GM18951 (cell line): ENCODE results near the gene MYL11.

Experiments
- POLR2A ChIP-seq: IDR thresholded peaks from 4 replicates; pipeline ENCODE4 v1.6.1; 2011; ENCODE audit warnings: mild to moderate bottlenecking; ENCODE audit not compliant: insufficient read length, insufficient read depth; ENCODE audit errors: extremely low read depth
- in situ Hi-C: fragments of 300-500 bp; cut with MboI; formaldehyde crosslinking; loops from one replicate; pipeline ENCODE4 v1.12.0; 2022; ENCODE audit warnings: low sequenced_read_pairs, mixed read lengths, inconsistent platforms; ENCODE audit not compliant: unreplicated experiment

Gene MYL11

DNA sequence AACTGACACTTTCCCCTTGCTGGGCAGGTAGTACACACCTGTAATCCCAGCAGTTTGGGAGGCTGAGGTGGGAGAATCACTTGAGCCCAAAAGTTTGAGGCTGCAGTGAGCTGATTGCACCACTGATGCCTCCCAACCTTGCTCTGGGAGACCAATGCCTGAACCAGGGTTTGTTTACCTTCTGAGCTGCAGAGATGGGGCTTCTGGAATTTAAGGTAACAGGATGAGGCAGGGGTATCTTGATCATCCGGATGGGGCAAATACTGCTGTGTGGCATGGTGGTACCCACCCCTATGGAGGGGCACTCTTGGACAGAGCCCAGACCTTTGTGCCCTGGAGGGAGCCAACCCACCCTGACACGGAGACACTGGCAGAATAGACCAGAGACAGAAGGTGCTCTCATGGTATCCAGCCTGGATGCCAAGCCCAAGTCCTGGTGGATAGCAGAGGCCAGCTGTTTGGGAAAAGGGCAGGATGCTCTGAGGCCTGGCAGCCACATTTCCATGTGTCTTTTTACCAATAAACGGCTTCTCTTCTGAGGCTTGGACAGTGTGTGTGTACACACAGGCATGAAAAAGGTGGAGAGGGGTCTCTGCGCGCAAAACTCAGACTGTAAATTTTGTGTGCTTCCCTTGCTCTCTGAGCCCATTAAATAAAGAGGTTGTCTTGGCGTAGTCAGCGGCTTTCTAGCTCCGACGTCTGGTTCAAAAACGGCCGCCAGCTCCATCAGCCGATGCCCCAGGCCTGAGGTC, 25.0 kb downstream of the MYL11 start:
- TF ChIP-seq POLR2A, result no peak
- in situ Hi-C loops, result loop anchor here (25.0 kb wide), 2 partner anchors 187 to 937 kb away; partner anchors contain the start of genes BOLA2, SLX1B and SULT1A4

DNA sequence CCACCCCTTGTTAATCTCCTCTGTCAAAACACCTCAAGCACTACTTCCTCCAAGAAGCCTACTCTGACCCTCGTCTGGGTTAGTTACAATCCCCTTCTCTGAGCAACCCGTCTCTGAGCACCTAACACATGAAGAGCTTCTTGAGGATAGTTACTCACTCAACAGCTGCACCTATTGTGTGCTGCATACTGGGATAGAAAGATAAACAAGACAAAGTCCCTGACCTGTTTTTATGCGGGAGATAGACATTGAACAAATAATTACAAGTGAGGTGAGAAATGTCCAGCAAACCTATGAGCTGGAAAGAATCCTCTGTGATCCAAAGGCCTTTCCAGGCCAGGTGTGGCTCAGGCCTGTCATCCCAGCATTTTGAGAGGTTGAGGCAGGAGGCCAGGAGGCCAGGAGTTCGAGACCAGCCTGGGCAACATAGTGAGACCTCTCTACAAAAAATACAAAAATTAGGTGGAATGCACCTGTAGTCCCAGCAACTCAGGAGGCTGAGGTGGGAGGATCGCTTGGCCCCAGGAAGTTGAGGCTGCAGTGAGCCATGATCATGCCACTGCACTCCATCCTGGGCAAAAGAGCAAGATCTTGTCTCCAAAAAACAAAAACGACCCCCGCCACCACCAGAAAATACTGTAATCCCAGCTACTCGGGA, 27.3 kb downstream of the MYL11 start:
- TF ChIP-seq POLR2A, result no peak
- in situ Hi-C loops, result loop anchor here (25.0 kb wide), 2 partner anchors 190 to 940 kb away; partner anchors contain the start of genes BOLA2, SLX1B and SULT1A4

DNA sequence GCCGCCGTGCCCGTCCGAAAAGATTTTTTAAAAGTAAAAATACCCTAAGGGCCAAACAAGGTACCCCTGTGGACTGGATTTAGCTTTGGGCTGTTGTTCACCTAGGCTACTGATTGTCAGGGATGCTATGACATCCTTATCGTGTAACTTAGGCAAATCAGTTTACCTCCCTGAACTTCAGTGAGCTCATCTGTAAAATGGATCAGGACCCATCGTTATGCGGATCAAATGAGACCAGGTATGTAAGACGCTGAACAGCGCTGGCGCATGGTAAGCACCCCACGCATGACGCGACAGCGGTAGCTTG, 32.1 kb downstream of the MYL11 start:
- no peak for TF ChIP-seq POLR2A
- in situ Hi-C loops, result loop anchor here (25.0 kb wide), 2 partner anchors 194 to 944 kb away; partner anchors contain the start of genes BOLA2, SLX1B and SULT1A4

DNA sequence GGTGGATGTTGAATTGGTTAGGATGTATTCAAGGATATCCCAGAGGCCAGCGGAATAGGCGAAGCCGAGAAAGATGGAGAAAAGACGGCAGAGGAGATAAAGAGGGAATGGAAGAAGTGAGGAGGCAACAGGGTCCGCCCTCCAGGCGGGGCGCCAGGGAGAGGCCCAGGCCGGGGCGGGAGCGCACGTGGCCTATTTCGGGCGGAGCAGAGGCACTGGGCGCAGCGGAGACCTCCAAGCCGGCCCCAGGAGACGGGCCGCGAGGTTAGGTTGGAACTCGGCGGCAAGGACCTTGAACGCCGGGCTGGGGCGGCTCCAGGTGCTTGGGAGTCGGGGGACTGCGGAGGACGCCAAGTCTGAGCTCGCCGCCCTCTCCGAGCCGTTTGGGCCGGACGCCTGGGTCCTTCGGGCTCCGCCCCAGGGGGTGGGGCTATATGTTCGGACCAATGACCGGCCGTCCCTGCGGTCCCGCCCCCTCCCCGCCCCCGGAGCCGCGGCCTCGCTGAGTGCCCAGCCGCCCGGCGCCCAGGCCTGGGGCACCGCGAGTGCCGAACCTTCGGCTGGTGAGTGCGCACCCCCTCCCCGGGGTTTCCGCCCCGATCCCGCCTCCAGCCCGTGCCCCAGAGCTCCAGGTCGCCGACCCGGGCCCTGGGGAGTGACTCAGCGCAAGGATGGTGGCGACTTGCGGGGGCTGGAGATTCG, 32.7 kb downstream of the MYL11 start, which contains the start of gene ZNF771:
TSS of gene ZNF771 (plus strand) at position 505 of the 702 bp plus-strand sequence. CDS start 448 bp downstream, outside the sequence.
- peak; percentile 84 for TF ChIP-seq POLR2A
- in situ Hi-C loops, result loop anchor here (25.0 kb wide), 2 partner anchors 195 to 945 kb away; partner anchors contain the start of genes BOLA2, SLX1B and SULT1A4

DNA sequence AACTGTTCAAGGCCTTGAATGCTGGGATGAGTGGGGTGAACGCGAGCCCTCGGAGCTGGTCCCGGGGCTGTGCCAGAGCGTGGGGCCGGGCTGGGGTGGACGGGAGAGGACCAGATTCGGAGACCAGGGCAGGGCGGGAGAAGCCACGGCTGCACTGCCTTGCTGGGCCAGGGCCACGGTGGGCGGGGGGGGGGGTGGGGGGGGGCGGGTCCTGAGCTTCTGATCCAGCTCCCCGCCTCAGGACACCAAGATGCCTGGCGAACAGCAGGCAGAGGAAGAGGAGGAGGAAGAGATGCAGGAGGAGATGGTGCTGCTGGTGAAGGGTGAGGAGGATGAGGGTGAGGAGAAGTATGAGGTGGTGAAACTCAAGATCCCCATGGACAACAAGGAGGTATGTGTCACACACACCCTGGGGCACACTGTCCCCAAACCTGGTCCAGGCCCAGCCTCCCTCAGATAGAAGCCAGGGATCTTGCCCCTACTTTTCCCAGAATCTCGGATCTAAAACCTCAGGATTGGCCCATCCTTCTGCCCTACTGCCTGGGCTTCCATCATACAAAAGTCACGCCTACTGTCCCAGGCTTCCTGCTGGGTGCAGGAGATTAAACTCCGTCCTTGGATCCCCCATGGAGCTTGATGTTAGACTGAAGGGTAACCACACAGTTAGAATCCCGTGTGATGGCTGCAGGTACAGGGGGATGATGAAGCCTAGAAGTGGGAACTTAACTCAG, 33.4 kb downstream of the MYL11 start:
- TF ChIP-seq POLR2A, result no peak
- in situ Hi-C loops, result loop anchor here (25.0 kb wide), 2 partner anchors 196 to 946 kb away; partner anchors contain the start of genes BOLA2, SLX1B and SULT1A4

DNA sequence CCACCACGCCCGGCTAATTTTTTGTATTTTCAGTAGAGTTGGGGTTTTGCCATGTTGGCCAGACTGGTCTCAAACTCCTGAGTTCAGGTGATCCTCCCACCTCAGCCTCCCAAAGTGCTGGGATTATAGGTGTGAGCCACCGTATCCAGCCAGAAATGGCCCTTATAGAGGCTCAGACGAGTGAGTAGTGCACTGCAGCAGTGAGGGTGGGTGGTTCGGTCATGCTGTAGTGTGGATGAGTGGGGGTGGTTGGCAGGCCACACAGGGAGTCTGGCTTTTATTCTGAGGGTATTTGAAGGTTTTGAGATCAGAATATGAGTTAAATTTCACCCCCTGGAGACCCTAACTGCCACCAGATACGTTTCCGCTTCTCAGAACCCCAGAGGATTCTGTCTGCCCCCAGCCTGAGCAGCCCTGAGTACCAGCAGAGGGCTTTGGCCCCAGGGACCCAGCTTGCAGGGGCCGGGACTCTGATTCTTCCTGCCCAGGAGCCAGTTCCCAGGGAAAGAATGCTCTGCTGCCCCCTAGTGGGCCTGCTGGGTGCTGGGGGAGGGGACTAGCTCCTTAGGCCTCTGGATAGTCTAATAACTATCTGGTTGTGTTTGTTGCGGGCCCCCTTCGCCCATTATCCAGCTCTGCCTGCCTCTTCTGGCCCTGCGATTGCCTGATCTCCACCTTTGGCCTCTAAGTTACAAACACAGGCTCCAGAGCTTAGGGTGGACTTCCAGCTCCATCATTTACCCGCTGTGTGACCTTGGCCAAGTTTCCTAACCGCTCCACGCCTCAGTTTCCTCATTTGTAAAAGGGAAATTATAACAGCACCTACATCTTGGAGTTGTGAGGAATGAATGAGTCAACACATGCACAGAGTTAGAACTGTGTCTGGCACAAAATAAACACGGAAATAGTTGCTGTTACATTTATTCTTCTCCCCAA, 34.8 kb downstream of the MYL11 start:
- in situ Hi-C loops, result loop anchor here (25.0 kb wide), 2 partner anchors 197 to 947 kb away; partner anchors contain the start of genes BOLA2, SLX1B and SULT1A4
- no peak for TF ChIP-seq POLR2A

DNA sequence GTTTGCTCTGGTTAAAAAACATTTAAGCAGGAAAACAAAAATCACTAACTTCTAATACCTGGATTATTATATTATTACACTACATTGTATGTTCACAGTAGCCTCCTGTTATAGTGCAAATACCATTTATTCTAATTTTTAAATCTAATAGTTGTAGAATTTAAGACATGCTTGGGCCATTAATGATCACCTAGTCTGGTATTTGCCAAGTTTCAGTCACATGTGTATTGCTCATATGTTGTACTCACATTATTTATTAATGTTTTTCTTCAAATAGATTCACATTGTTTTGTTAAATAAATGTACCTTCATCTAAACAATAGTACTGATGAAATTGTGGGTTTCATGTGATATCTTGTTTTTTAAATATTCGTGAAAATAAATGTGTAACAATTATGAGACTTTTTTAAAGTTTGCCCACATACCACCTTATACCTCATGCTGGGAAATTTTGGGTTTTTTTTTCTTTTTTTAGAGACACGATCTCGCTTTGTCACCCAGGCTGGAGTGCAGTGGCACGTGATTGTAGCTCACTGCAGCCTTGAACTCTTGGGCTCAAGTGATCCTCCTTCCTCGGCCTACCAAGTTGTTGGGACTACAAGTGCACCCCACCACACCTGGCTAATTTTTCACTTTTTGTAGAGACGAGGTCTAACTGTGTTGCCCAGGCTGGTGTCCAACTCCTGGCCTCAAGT, 38.7 kb downstream of the MYL11 start:
- TF ChIP-seq POLR2A, result no peak
- in situ Hi-C loops, result loop anchor here (25.0 kb wide), 2 partner anchors 201 to 951 kb away; partner anchors contain the start of genes BOLA2, SLX1B and SULT1A4

DNA sequence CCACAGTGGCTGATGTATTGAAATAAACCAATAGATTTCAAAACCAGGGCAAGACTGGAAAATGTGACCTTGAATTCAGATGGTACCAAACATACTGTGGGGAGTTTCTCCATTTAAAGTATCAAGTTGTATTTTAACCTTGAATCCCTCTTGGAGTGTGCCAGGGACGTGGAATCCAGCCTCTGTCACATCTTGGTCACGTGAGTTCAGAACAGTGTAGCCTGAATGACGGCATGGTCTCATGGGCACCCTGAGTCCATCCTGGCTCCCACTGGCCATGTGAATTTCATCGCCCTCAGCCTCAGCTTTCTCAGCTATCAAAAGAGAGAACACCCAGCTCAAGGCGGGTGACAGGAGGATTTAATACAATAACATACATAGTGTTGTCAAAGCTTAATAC, 39.6 kb downstream of the MYL11 start:
- in situ Hi-C loops, result loop anchor here (25.0 kb wide), 2 partner anchors 202 to 952 kb away; partner anchors contain the start of genes BOLA2, SLX1B and SULT1A4
- no peak for TF ChIP-seq POLR2A

DNA sequence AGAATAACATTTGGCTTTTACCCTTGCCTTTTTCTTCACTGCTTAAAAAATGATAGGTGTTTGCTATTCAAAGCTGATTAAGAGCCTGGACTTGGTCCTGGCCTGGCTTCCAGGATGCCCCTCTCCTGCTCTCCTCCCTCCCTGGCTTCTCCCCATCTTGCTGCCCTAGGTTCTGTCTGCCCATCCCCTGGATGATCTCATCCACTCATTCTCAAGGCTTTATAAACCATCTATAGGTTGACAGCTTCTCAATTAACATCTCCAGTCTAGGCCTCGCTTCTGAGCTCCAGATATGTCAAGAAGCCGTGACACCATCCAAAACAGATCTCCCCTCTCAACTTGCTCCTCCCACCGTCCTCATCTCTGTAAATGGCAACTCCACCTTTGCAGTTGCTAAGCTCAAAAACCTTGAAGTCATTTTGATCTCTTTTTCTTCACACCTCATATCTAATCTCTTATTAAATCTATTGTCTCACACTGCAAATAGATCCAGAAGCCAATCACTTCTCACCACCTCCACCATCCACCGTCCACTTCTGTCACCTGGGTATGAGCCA, 41.5 kb downstream of the MYL11 start:
- TF ChIP-seq POLR2A, result no peak
- in situ Hi-C loops, result loop anchor here (25.0 kb wide), 2 partner anchors 204 to 954 kb away; partner anchors contain the start of genes BOLA2, SLX1B and SULT1A4

DNA sequence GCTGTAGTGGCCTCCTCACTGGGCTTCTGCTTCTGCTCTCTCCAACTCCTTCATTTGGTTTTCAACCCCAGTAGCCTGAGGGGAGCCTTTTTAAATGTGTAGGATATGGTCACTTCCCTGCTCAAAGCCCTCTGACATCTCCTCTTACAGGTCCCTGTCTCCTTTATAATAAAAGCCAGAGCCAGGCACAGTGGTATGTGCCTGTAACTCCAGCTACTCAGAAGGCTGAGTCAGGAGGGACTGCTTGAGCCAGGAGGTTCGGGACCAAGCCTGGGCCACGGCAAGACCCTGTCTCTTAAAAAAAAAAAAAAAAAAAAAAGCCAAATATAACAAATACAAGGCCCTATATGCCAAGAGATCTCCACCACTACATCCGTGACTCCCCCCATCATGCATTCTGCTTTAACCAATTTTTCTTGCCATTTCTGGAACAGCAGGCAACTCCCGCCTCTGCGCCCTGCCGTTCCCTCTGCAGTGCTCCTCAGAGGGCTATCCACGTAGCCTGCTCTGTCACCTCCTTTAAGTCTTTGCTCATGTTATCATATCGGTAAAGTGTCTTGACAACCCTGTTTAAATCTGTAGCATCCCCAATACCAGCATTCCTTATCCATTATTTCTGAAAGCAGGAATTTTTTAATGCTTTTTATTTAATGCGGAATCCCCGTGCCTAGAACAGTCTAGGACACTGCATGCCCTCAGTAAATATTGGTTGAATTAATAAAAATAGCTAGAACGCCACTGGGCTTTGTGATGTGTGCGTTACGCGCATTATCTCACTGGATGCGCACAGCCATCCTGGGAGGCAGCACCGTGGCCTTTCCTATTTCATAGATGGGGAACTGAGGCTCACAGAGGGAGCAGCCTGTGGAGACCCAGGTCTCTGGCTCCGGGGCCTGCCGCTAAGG, 42.3 kb downstream of the MYL11 start:
- no peak for TF ChIP-seq POLR2A
- in situ Hi-C loops, result loop anchor here (25.0 kb wide), 2 partner anchors 205 to 955 kb away; partner anchors contain the start of genes BOLA2, SLX1B and SULT1A4
